ENCODE data around the gene FN1. TPM values are rescaled to one million over a fixed set of nuclear protein-coding genes. Genes with fewer than 3 reads are reported as not detected.

The FN1 gene
- total RNA-seq, 1 experiment from 2014 or later: 50.4 TPM

GRCh38 chr2:215396595-215397313 is 39.1 kb downstream of the FN1 start:
- no peak for DNase-seq
- H3K36me3 ChIP-seq (replicated peaks; ENCODE audit: control insufficient read depth, insufficient read depth, low read length): peaks cover 9% of the 10 kb centered on the region

GRCh38 chr2:215395687-215396460 is 40.0 kb downstream of the FN1 start:
- no peak for DNase-seq
- Histone ChIP-seq H3K27me3 (ENCODE audit: control insufficient read depth, insufficient read depth, low read length) (no peaks in the 10 kb centered on the region), H3K36me3 (replicated peaks; ENCODE audit: control insufficient read depth, insufficient read depth, low read length) (peaks cover 9% of the 10 kb centered on the region), H3K4me3 (ENCODE audit: insufficient read depth, low read depth, low read length) (no peak overlapping the region)

More at GRCh38 chr2:215396595-215397313, 39.1 kb downstream of the FN1 start:
- Histone ChIP-seq H3K27me3 (ENCODE audit: control insufficient read depth, insufficient read depth, low read length) (no peaks in the 10 kb centered on the region), H3K4me3 (ENCODE audit: insufficient read depth, low read depth, low read length) (no peak overlapping the region)

GRCh38 chr2:215394102-215394805 is 41.6 kb downstream of the FN1 start:
- Histone ChIP-seq H3K4me3 (ENCODE audit: insufficient read depth, low read depth, low read length) (no peak overlapping the region), H3K36me3 (replicated peaks; ENCODE audit: control insufficient read depth, insufficient read depth, low read length) (peaks cover 9% of the 10 kb centered on the region), H3K27me3 (ENCODE audit: control insufficient read depth, insufficient read depth, low read length) (no peaks in the 10 kb centered on the region)
- no peak for DNase-seq

GRCh38 chr2:215392687-215393270 is 43.1 kb downstream of the FN1 start:
- Histone ChIP-seq H3K36me3 (replicated peaks; ENCODE audit: control insufficient read depth, insufficient read depth, low read length) (peaks cover 9% of the 10 kb centered on the region), H3K27me3 (ENCODE audit: control insufficient read depth, insufficient read depth, low read length) (no peaks in the 10 kb centered on the region), H3K4me3 (ENCODE audit: insufficient read depth, low read depth, low read length) (no peak overlapping the region)
- no peak for DNase-seq

GRCh38 chr2:215392164-215392563 is 43.7 kb downstream of the FN1 start:
- H3K36me3 ChIP-seq (replicated peaks; ENCODE audit: control insufficient read depth, insufficient read depth, low read length): peaks cover 9% of the 10 kb centered on the region
- no peaks in the 10 kb centered on the region for H3K27me3 ChIP-seq (ENCODE audit: control insufficient read depth, insufficient read depth, low read length)
- no peak overlapping the region for H3K4me3 ChIP-seq (ENCODE audit: insufficient read depth, low read depth, low read length)
- no peak for DNase-seq

- H3K4me3 ChIP-seq (ENCODE audit: insufficient read depth, low read depth, low read length): no peak overlapping the region
- no peak for DNase-seq
- peaks cover 7% of the 10 kb centered on the region for H3K36me3 ChIP-seq (replicated peaks; ENCODE audit: control insufficient read depth, insufficient read depth, low read length)
- no peaks in the 10 kb centered on the region for H3K27me3 ChIP-seq (ENCODE audit: control insufficient read depth, insufficient read depth, low read length)
These were observed 44.3 kb downstream of the FN1 start for GRCh38 chr2:215391531-215391930.

- Histone ChIP-seq H3K4me3 (ENCODE audit: insufficient read depth, low read depth, low read length) (no peak overlapping the region), H3K27me3 (ENCODE audit: control insufficient read depth, insufficient read depth, low read length) (no peaks in the 10 kb centered on the region), H3K36me3 (replicated peaks; ENCODE audit: control insufficient read depth, insufficient read depth, low read length) (peaks cover 7% of the 10 kb centered on the region)
- no peak for DNase-seq
These were observed 45.3 kb downstream of the FN1 start for GRCh38 chr2:215390550-215390913.

GRCh38 chr2:215388002-215388728 is 47.7 kb downstream of the FN1 start:
- Histone ChIP-seq H3K36me3 (replicated peaks; ENCODE audit: control insufficient read depth, insufficient read depth, low read length) (peaks cover 8% of the 10 kb centered on the region), H3K4me3 (ENCODE audit: insufficient read depth, low read depth, low read length) (no peak overlapping the region)

GRCh38 chr2:215386566-215386965 is 49.3 kb downstream of the FN1 start:
- no peak overlapping the region for H3K4me3 ChIP-seq (ENCODE audit: insufficient read depth, low read depth, low read length)
- peaks cover 9% of the 10 kb centered on the region for H3K36me3 ChIP-seq (replicated peaks; ENCODE audit: control insufficient read depth, insufficient read depth, low read length)
- no peaks in the 10 kb centered on the region for H3K27me3 ChIP-seq (ENCODE audit: control insufficient read depth, insufficient read depth, low read length)
- no peak for DNase-seq

More at GRCh38 chr2:215388002-215388728, 47.7 kb downstream of the FN1 start:
- DNase-seq: no peak
- no peaks in the 10 kb centered on the region for H3K27me3 ChIP-seq (ENCODE audit: control insufficient read depth, insufficient read depth, low read length)

- DNase-seq: no peak
- Histone ChIP-seq H3K36me3 (replicated peaks; ENCODE audit: control insufficient read depth, insufficient read depth, low read length) (peaks cover 9% of the 10 kb centered on the region), H3K27me3 (ENCODE audit: control insufficient read depth, insufficient read depth, low read length) (no peaks in the 10 kb centered on the region), H3K4me3 (ENCODE audit: insufficient read depth, low read depth, low read length) (no peak overlapping the region)
These were observed 51.2 kb downstream of the FN1 start for GRCh38 chr2:215384710-215385109.

GRCh38 chr2:215383652-215384279 is 52.1 kb downstream of the FN1 start:
- Histone ChIP-seq H3K27me3 (ENCODE audit: control insufficient read depth, insufficient read depth, low read length) (no peaks in the 10 kb centered on the region), H3K4me3 (ENCODE audit: insufficient read depth, low read depth, low read length) (no peak overlapping the region), H3K36me3 (replicated peaks; ENCODE audit: control insufficient read depth, insufficient read depth, low read length) (peaks cover 9% of the 10 kb centered on the region)
- DNase-seq: no peak

- no peaks in the 10 kb centered on the region for H3K27me3 ChIP-seq (ENCODE audit: control insufficient read depth, insufficient read depth, low read length)
- H3K4me3 ChIP-seq (ENCODE audit: insufficient read depth, low read depth, low read length): no peak overlapping the region
- peaks cover 8% of the 10 kb centered on the region for H3K36me3 ChIP-seq (replicated peaks; ENCODE audit: control insufficient read depth, insufficient read depth, low read length)
- no peak for DNase-seq
These were observed 53.4 kb downstream of the FN1 start for GRCh38 chr2:215382480-215382879.

- DNase-seq: no peak
- peaks cover 8% of the 10 kb centered on the region for H3K36me3 ChIP-seq (replicated peaks; ENCODE audit: control insufficient read depth, insufficient read depth, low read length)
- no peak overlapping the region for H3K4me3 ChIP-seq (ENCODE audit: insufficient read depth, low read depth, low read length)
- no peaks in the 10 kb centered on the region for H3K27me3 ChIP-seq (ENCODE audit: control insufficient read depth, insufficient read depth, low read length)
These were observed 53.9 kb downstream of the FN1 start for GRCh38 chr2:215382011-215382410.

GRCh38 chr2:215380699-215381098 is 55.2 kb downstream of the FN1 start:
- Histone ChIP-seq H3K36me3 (replicated peaks; ENCODE audit: control insufficient read depth, insufficient read depth, low read length) (peaks cover 12% of the 10 kb centered on the region), H3K4me3 (ENCODE audit: insufficient read depth, low read depth, low read length) (no peak overlapping the region)

More at GRCh38 chr2:215380699-215381098, 55.2 kb downstream of the FN1 start:
- H3K27me3 ChIP-seq (ENCODE audit: control insufficient read depth, insufficient read depth, low read length): no peaks in the 10 kb centered on the region
- no peak for DNase-seq
